ENCODE data around the gene ABCC11. TPM values are rescaled to one million over a fixed set of nuclear protein-coding genes. Genes with fewer than 3 reads are reported as not detected.

Gene ABCC11
- total and polyA plus RNA-seq, 2 of the 13 experiments (the other 11 are each of a cell fraction or from before 2014, with no cell fraction given), result 1.0 to 1.4 TPM

- TF ChIP-seq ETS1 (CRISPR knock-in tag; IDR thresholded peaks at IDR 0.05) (no peak), ZKSCAN5 (CRISPR knock-in tag; IDR thresholded peaks at IDR 0.05) (no peak), JUNB (CRISPR knock-in tag; IDR thresholded peaks at IDR 0.05; ENCODE audit: borderline replicate concordance) (peak; percentile 88), CSRNP2 (CRISPR knock-in tag; conservative IDR thresholded peaks at IDR 0.05; ENCODE audit: low read depth) (no peak), NR2F2 (IDR thresholded peaks at IDR 0.05; ENCODE audit: borderline replicate concordance, low read depth) (0 out of 2 replicates have a peak, but pooled peaks have one; percentile 25), THAP7 (CRISPR knock-in tag; IDR thresholded peaks at IDR 0.05) (no peak), BHLHE40 (IDR thresholded peaks at IDR 0.05; ENCODE audit: low read length) (no peak), ZNF205 (CRISPR knock-in tag; IDR thresholded peaks at IDR 0.05) (0 out of 2 replicates have a peak, but pooled peaks have one; percentile 45), ZSCAN21 (CRISPR knock-in tag; IDR thresholded peaks at IDR 0.05; ENCODE audit: borderline replicate concordance) (no peak), JUN (CRISPR knock-in tag; IDR thresholded peaks at IDR 0.05) (peak; percentile 73; the same call in 1 of the 2 replicates), ZNF589 (CRISPR knock-in tag; conservative IDR thresholded peaks at IDR 0.05) (no peak), KDM2A (CRISPR knock-in tag; IDR thresholded peaks at IDR 0.05; ENCODE audit: borderline replicate concordance, low read depth) (0 out of 2 replicates have a peak, but pooled peaks have one; percentile 26), MIXL1 (CRISPR knock-in tag; IDR thresholded peaks at IDR 0.05) (0 out of 2 replicates have a peak, but pooled peaks have one; percentile 49), DPF2 (CRISPR knock-in tag; IDR thresholded peaks at IDR 0.05; ENCODE audit: borderline replicate concordance, low read depth) (peak; percentile 65; the same call in 1 of the 2 replicates), RXRB (CRISPR knock-in tag; IDR thresholded peaks at IDR 0.05; ENCODE audit: borderline replicate concordance) (peak; percentile 96), RFX5 (IDR thresholded peaks at IDR 0.05; ENCODE audit: low read depth, low read length) (no peak), PAX8 (CRISPR knock-in tag; IDR thresholded peaks at IDR 0.05; ENCODE audit: borderline replicate concordance) (no peak), ZNF234 (CRISPR knock-in tag; conservative IDR thresholded peaks at IDR 0.05) (no peak), ZNF737 (CRISPR knock-in tag; IDR thresholded peaks at IDR 0.05; ENCODE audit: borderline replicate concordance) (no peak), SOX5 (CRISPR knock-in tag; IDR thresholded peaks at IDR 0.05; ENCODE audit: borderline replicate concordance) (peak; percentile 25; the same call in 1 of the 2 replicates), ASH2L (IDR thresholded peaks at IDR 0.05; ENCODE audit: insufficient read length, low read depth, low read length) (peak; percentile 40), ZNF20 (CRISPR knock-in tag; IDR thresholded peaks at IDR 0.05) (no peak), PRDM15 (CRISPR knock-in tag; IDR thresholded peaks at IDR 0.05) (no peak)
These were observed 40.6 kb downstream of the ABCC11 start (continued) for GRCh38 chr16:48206594-48207242.

Measured in HepG2 (cell line).